HCT116 (cell line): ENCODE results near the gene ARID2. TPM values are rescaled to one million over a fixed set of nuclear protein-coding genes. Genes with fewer than 3 reads are reported as not detected.
A peak's percentile ranks its signal among the peaks of the same experiment; 100 is the strongest.

Experiments used
- ATAC-seq: fragments of 200-7000 bp; cut with Tn5 transposase; 2 replicates; pipeline ENCODE4 v1.9.1; 2020; ENCODE audit warnings: mild to moderate bottlenecking, moderate library complexity
- BruUV-seq: library from RNA; stranded (reverse); fragments of 400-500 nt; replicated peaks from 2 replicates; lab custom pipeline; 2021; lab: Mats Ljungman, UMichigan
- CTCF ChIA-PET: fragments of 300-600 bp; sonication (Branson Sonifier 250); formaldehyde crosslinking; loops from one replicate; lab custom pipeline; 2021; ENCODE audit warnings: antibody characterized with exemption; lab: Charles Lee
- POLR2A ChIA-PET: fragments of 300-600, 350-600 bp; sonication (Branson Sonifier 250); formaldehyde crosslinking; loops from one replicate; lab custom pipeline; 2021; ENCODE audit warnings: antibody characterized with exemption; lab: Charles Lee
- RAD21 ChIA-PET, 2 experiments: fragments of 300-600 bp; sonication (Branson Sonifier 250); formaldehyde crosslinking; loops; one replicate each; lab custom pipeline; 2023; ENCODE audit warnings: low total read pairs in 2 of 2; ENCODE audit not compliant: uncharacterized antibody in 2 of 2, unreplicated experiment in 2 of 2, low non-redundant PET in 1 of 2; lab: Charles Lee
- DNase-seq: peaks from one replicate; pipeline ENCODE4 v3.0.0-alpha.2; 2010; ENCODE audit warnings: low read depth, low spot score
- H2AFZ ChIP-seq: fragments of 200-600 bp; shearing (Covaris generic), sonication (generic); 2 replicates; pipeline ENCODE4 v1.6.1; 2017; ENCODE audit warnings: low read depth, mixed run types, mixed read lengths, antibody characterized with exemption, low read length; ENCODE audit not compliant: poor library complexity, severe bottlenecking
- H3K27ac ChIP-seq: 2 replicates; pipeline ENCODE4 v1.5.1; 2012; ENCODE audit warnings: low read depth, low read length
- H3K27me3 ChIP-seq: fragments of 200-600 bp; sonication (generic); 2 replicates; pipeline ENCODE4 v1.6.1; 2016; ENCODE audit warnings: mixed run types, low read length, mixed read lengths; ENCODE audit not compliant: insufficient read depth
- H3K36me3 ChIP-seq, 2 experiments: fragments of 200-500 bp in 1 of 2; fragments of 200-600 bp in 1 of 2; sonication (Bioruptor generic) in 1 of 2; sonication (generic) in 1 of 2; 2 replicates each; pipeline versions ENCODE4 v1.5.1 to v1.6.1; 2014 to 2016; ENCODE audit warnings: low read length in 2 of 2, inconsistent platforms in 1 of 2, mixed read lengths in 1 of 2, mixed run types in 1 of 2; ENCODE audit not compliant: insufficient read depth in 2 of 2, control insufficient read depth in 1 of 2
- H3K4me1 ChIP-seq, 2 experiments: fragments of 200-600 bp in 1 of 2; sonication (generic) in 1 of 2; 2 replicates each; pipeline versions ENCODE4 v1.5.1 to v1.6.1; 2012 to 2017; ENCODE audit warnings: low read length in 2 of 2, inconsistent platforms in 1 of 2, mild to moderate bottlenecking in 1 of 2, mixed read lengths in 1 of 2, mixed run types in 1 of 2, moderate library complexity in 1 of 2; ENCODE audit not compliant: insufficient read depth in 2 of 2, control insufficient read depth in 1 of 2
- H3K4me2 ChIP-seq: fragments of 200-600 bp; sonication (generic); 2 replicates; pipeline ENCODE4 v1.6.1; 2017; ENCODE audit warnings: mixed run types, low read length, mixed read lengths
- H3K4me3 ChIP-seq, 2 experiments: fragments of 200-600 bp in 1 of 2; sonication (generic) in 1 of 2; replicated peaks in 1 of 2; 2 replicates each; pipeline ENCODE4 v1.5.1; 2011 to 2016; ENCODE audit warnings: low read length in 2 of 2, control low read depth in 1 of 2, low read depth in 1 of 2, mild to moderate bottlenecking in 1 of 2, mixed read lengths in 1 of 2, mixed run types in 1 of 2
- H3K79me2 ChIP-seq: fragments of 200-600 bp; sonication (generic); 2 replicates; pipeline ENCODE4 v1.6.1; 2017; ENCODE audit warnings: mild to moderate bottlenecking, mixed run types, low read length, moderate library complexity, mixed read lengths; ENCODE audit not compliant: insufficient read depth
- H3K9ac ChIP-seq: fragments of 200-600 bp; sonication (generic); 2 replicates; pipeline ENCODE4 v1.6.1; 2016; ENCODE audit warnings: low read length, mixed read lengths
- H3K9me2 ChIP-seq: fragments of 200-600 bp; sonication (generic), shearing (Covaris generic); 2 replicates; pipeline ENCODE4 v1.6.1; 2017; ENCODE audit warnings: mixed run types, mild to moderate bottlenecking, moderate library complexity; ENCODE audit not compliant: insufficient read depth
- H3K9me3 ChIP-seq, 2 experiments: fragments of 200-500 bp in 1 of 2; fragments of 200-600 bp in 1 of 2; sonication (Bioruptor generic) in 1 of 2; sonication (generic) in 1 of 2; 2 replicates each; pipeline ENCODE4 v1.6.1; 2014 to 2017; ENCODE audit warnings: low read length in 2 of 2, mixed read lengths in 2 of 2, inconsistent platforms in 1 of 2, low read depth in 1 of 2, mild to moderate bottlenecking in 1 of 2, mixed run types in 1 of 2, moderate library complexity in 1 of 2; ENCODE audit not compliant: control insufficient read depth in 1 of 2, insufficient read depth in 1 of 2
- H4K20me1 ChIP-seq: fragments of 200-600 bp; sonication (generic), shearing (Covaris generic); 2 replicates; pipeline ENCODE4 v1.6.1; 2017; ENCODE audit warnings: mixed run types, mild to moderate bottlenecking, moderate library complexity; ENCODE audit not compliant: insufficient read depth
- FOSL1 ChIP-seq: IDR thresholded peaks from 2 replicates; pipeline ENCODE4 v1.6.1; 2012; ENCODE audit warnings: low read depth
- JUND ChIP-seq: IDR thresholded peaks from 2 replicates; pipeline ENCODE4 v1.6.1; 2012
- SP1 ChIP-seq: IDR thresholded peaks from 2 replicates; pipeline ENCODE4 v1.6.1; 2012; ENCODE audit warnings: low read depth
- TCF7L2 ChIP-seq: IDR thresholded peaks from 2 replicates; pipeline ENCODE4 v1.7.0; 2011; ENCODE audit warnings: borderline replicate concordance, inconsistent platforms; ENCODE audit not compliant: insufficient read depth, insufficient read length; ENCODE audit errors: extremely low read depth
- YY1 ChIP-seq: IDR thresholded peaks from 2 replicates; pipeline ENCODE4 v1.6.1; 2011; ENCODE audit warnings: low read length, low read depth, moderate library complexity, mild to moderate bottlenecking; ENCODE audit not compliant: insufficient replicate concordance; ENCODE audit errors: extremely low read depth
- ZNF274 ChIP-seq: fragments of 200-500 bp; sonication (Bioruptor generic); IDR thresholded peaks from 2 replicates; pipeline ENCODE4 v1.6.1; 2014; ENCODE audit warnings: mild to moderate bottlenecking, low read depth, low read length, inconsistent platforms
- intact Hi-C: fragments of 100-400 bp; cut with micrococcal nuclease; formaldehyde crosslinking; loops from 2 replicates; pipeline ENCODE4 v1.10.0; 2022
- total RNA-seq: library from RNA; stranded (reverse); gene quantifications from one replicate; pipeline ENCODE4 v1.2.1, GENCODE V29; 2021; ENCODE audit not compliant: unreplicated experiment
- TF ChIP-seq, protein P1 (sequence below): IDR thresholded peaks from 2 replicates; pipeline ENCODE4 v1.6.1; 2012; ENCODE audit warnings: low read depth

ARID2 gene
- total RNA-seq, 1 experiment from 2014 or later, result 30.5 TPM

DNA sequence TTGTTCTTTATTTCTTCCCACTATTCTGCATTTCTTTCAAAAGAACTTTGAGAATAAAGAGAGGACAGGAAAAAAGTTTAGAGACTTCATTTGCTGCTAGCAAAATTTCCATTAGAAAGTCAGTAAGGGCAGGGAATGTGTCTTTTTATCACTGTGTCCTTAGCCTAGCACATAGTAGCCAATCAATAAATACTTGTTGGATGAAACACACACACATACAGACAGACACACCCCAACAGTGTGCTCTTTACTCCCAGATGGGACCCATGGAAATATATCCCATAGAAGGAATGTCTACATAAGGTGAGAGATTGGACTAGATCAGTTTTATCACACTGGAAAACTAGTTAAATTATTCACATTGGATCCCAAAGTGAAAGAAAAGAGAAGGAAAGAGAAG lies 21.1 kb upstream of the ARID2 start:
- Histone ChIP-seq H4K20me1 (no peaks in the 10 kb centered on the region), H3K4me3 (peak overlapping the region in 1 of 2 experiments; percentile 10; a peak in 1 of 4 replicates), H3K4me1 (peaks cover 12 to 14% of the 10 kb centered on the region in 2 experiments; a peak in 3 of 4 replicates), H3K79me2 (no peaks in the 10 kb centered on the region), H3K4me2 (peak overlapping the region; percentile 65), H3K36me3 (no peaks in the 10 kb centered on the region), H3K9me2 (no peaks in the 10 kb centered on the region), H3K27ac (no peak overlapping the region), H3K27me3 (no peaks in the 10 kb centered on the region), H2AFZ (peak overlapping the region; percentile 68), H3K9me3 (no peaks in the 10 kb centered on the region), H3K9ac (no peak overlapping the region)
- ATAC-seq, result peak; percentile 90
- ChIA-PET CTCF (no interaction called here), RAD21 (no interaction called here), POLR2A (no interaction called here)
- no peak for TF ChIP-seq TCF7L2
- TF ChIP-seq YY1, result no peak
- TF ChIP-seq SP1, result 0 out of 2 replicates have a peak, but pooled peaks have one; percentile 12
- peak; percentile 29; the same call in 1 of the 2 replicates for TF ChIP-seq JUND
- peak; percentile 56 for TF ChIP-seq FOSL1
- no peak for TF ChIP-seq ZNF274
- TF ChIP-seq, protein P1, sequence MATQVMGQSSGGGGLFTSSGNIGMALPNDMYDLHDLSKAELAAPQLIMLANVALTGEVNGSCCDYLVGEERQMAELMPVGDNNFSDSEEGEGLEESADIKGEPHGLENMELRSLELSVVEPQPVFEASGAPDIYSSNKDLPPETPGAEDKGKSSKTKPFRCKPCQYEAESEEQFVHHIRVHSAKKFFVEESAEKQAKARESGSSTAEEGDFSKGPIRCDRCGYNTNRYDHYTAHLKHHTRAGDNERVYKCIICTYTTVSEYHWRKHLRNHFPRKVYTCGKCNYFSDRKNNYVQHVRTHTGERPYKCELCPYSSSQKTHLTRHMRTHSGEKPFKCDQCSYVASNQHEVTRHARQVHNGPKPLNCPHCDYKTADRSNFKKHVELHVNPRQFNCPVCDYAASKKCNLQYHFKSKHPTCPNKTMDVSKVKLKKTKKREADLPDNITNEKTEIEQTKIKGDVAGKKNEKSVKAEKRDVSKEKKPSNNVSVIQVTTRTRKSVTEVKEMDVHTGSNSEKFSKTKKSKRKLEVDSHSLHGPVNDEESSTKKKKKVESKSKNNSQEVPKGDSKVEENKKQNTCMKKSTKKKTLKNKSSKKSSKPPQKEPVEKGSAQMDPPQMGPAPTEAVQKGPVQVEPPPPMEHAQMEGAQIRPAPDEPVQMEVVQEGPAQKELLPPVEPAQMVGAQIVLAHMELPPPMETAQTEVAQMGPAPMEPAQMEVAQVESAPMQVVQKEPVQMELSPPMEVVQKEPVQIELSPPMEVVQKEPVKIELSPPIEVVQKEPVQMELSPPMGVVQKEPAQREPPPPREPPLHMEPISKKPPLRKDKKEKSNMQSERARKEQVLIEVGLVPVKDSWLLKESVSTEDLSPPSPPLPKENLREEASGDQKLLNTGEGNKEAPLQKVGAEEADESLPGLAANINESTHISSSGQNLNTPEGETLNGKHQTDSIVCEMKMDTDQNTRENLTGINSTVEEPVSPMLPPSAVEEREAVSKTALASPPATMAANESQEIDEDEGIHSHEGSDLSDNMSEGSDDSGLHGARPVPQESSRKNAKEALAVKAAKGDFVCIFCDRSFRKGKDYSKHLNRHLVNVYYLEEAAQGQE, result no peak
- intact Hi-C loops, result no loop called here
- DNase-seq, result no peak
- BruUV-seq, result no TSS peak
